ENCODE measurements around the gene EXD3.
"Not testable (repeated sequence)": the region's sequence is repeated elsewhere in the genome, so short reads cannot be mapped to it uniquely, and the experiment has no call there.

The EXD3 gene

GRCh38 chr9:137386507-137387113 is 36.4 kb downstream of the EXD3 start:
- not testable (repeated sequence) for H3K4me3 ChIP-seq (ENCODE audit: low read depth, low read length); DNase-seq (ENCODE audit: low read depth)

- no peak for DNase-seq (ENCODE audit: low read depth)
- no peak overlapping the region for H3K4me3 ChIP-seq (ENCODE audit: low read depth, low read length)
These were observed 37.8 kb downstream of the EXD3 start for GRCh38 chr9:137385061-137385655.

- no peak for DNase-seq (ENCODE audit: low read depth)
- no peak overlapping the region for H3K4me3 ChIP-seq (ENCODE audit: low read depth, low read length)
These were observed 38.9 kb downstream of the EXD3 start for GRCh38 chr9:137383784-137384756.

- no peak overlapping the region for H3K4me3 ChIP-seq (ENCODE audit: low read depth, low read length)
- DNase-seq (ENCODE audit: low read depth), result no peak
These were observed 39.7 kb downstream of the EXD3 start for GRCh38 chr9:137383081-137383783.

GRCh38 chr9:137382444-137383080 is 40.4 kb downstream of the EXD3 start:
- H3K4me3 ChIP-seq (ENCODE audit: low read depth, low read length), result no peak overlapping the region
- DNase-seq (ENCODE audit: low read depth), result no peak

- no peak for DNase-seq (ENCODE audit: low read depth)
- no peak overlapping the region for H3K4me3 ChIP-seq (ENCODE audit: low read depth, low read length)
These were observed 41.2 kb downstream of the EXD3 start for GRCh38 chr9:137381501-137382443.

GRCh38 chr9:137380606-137381005 is 42.4 kb downstream of the EXD3 start:
- no peak for DNase-seq (ENCODE audit: low read depth)

GRCh38 chr9:137380171-137380570 is 42.8 kb downstream of the EXD3 start:
- no peak overlapping the region for H3K4me3 ChIP-seq (ENCODE audit: low read depth, low read length)
- DNase-seq (ENCODE audit: low read depth), result no peak

More at GRCh38 chr9:137380606-137381005, 42.4 kb downstream of the EXD3 start:
- H3K4me3 ChIP-seq (ENCODE audit: low read depth, low read length), result no peak overlapping the region

GRCh38 chr9:137379761-137380161 is 43.2 kb downstream of the EXD3 start:
- DNase-seq (ENCODE audit: low read depth), result no peak
- H3K4me3 ChIP-seq (ENCODE audit: low read depth, low read length), result no peak overlapping the region

GRCh38 chr9:137378688-137379410 is 44.1 kb downstream of the EXD3 start:
- DNase-seq (ENCODE audit: low read depth); H3K4me3 ChIP-seq (ENCODE audit: low read depth, low read length): not testable (repeated sequence)

- no peak for DNase-seq (ENCODE audit: low read depth)
- H3K4me3 ChIP-seq (ENCODE audit: low read depth, low read length), result no peak overlapping the region
These were observed 46.6 kb downstream of the EXD3 start for GRCh38 chr9:137376386-137376785.

- H3K4me3 ChIP-seq (ENCODE audit: low read depth, low read length), result no peak overlapping the region
- DNase-seq (ENCODE audit: low read depth), result no peak
These were observed 47.5 kb downstream of the EXD3 start for GRCh38 chr9:137375321-137376058.

GRCh38 chr9:137374131-137374845 is 48.7 kb downstream of the EXD3 start:
- DNase-seq (ENCODE audit: low read depth), result no peak
- no peak overlapping the region for H3K4me3 ChIP-seq (ENCODE audit: low read depth, low read length)

GRCh38 chr9:137373611-137373980 is 49.4 kb downstream of the EXD3 start:
- no peak overlapping the region for H3K4me3 ChIP-seq (ENCODE audit: low read depth, low read length)
- DNase-seq (ENCODE audit: low read depth), result no peak

- no peak overlapping the region for H3K4me3 ChIP-seq (ENCODE audit: low read depth, low read length)
These were observed 50.0 kb downstream of the EXD3 start for GRCh38 chr9:137372693-137373610.

More at GRCh38 chr9:137372693-137373610, 50.0 kb downstream of the EXD3 start:
- no peak for DNase-seq (ENCODE audit: low read depth)

All from skeletal muscle cell (primary cell).